HEK293 (cell line): ENCODE measurements around the gene CASD1.

Source experiments
- CTCF ChIA-PET: fragments of 350-600 bp; formaldehyde crosslinking; extraction: SDS; loops from one replicate; lab custom pipeline; 2021; ENCODE audit warnings: antibody characterized with exemption; lab: Yijun Ruan, JAX
- POLR2A ChIA-PET: fragments of 300-600 bp; formaldehyde crosslinking; extraction: SDS; loops from one replicate; lab custom pipeline; 2020; ENCODE audit warnings: antibody characterized with exemption, inconsistent platforms; lab: Yijun Ruan, JAX
- H3K27ac ChIP-seq: fragments of 200-500 bp; sonication (Bioruptor generic); 2 replicates; pipeline ENCODE4 v1.5.1; 2014; ENCODE audit warnings: low read depth, low read length, control low read depth, inconsistent platforms; ENCODE audit errors: extremely low read depth
- H3K36me3 ChIP-seq, 2 experiments: fragments of 200-500 bp in 1 of 2; sonication (Bioruptor generic) in 1 of 2; 1 replicate in 1 of 2; 2 replicates in 1 of 2; pipeline ENCODE4 v1.5.1; 2014 to 2017; ENCODE audit warnings: inconsistent platforms in 2 of 2, low read length in 2 of 2; ENCODE audit not compliant: control insufficient read depth in 2 of 2, insufficient read depth in 1 of 2
- H3K4me1 ChIP-seq: fragments of 200-500 bp; sonication (Bioruptor generic); 2 replicates; pipeline ENCODE4 v1.5.1; 2014; ENCODE audit warnings: mild to moderate bottlenecking, low read length, inconsistent platforms; ENCODE audit not compliant: control insufficient read depth, insufficient read depth
- H3K4me3 ChIP-seq: 2 replicates; pipeline ENCODE4 v1.5.1; 2011; ENCODE audit warnings: low read depth, mild to moderate bottlenecking, control low read depth, low read length, moderate library complexity
- H3K9me3 ChIP-seq: fragments of 200-500 bp; sonication (Bioruptor generic); 2 replicates; pipeline ENCODE4 v1.5.1; 2014; ENCODE audit warnings: low read depth, low read length, inconsistent platforms; ENCODE audit not compliant: control insufficient read depth, insufficient read depth
- ELK4 ChIP-seq: IDR thresholded peaks from 2 replicates; pipeline ENCODE4 v1.6.1; 2011; ENCODE audit warnings: mild to moderate bottlenecking, low read depth, low read length, borderline replicate concordance
- KLF10 ChIP-seq: fragments of 450-650 bp; IDR thresholded peaks from 2 replicates; pipeline ENCODE4 v1.5.1; 2018; ENCODE audit warnings: missing biosample characterization, mild to moderate bottlenecking, missing genetic modification characterization
- PATZ1 ChIP-seq: fragments of 450-650 bp; formaldehyde crosslinking; IDR thresholded peaks from 2 replicates; pipeline ENCODE4 v1.5.1; 2016; ENCODE audit warnings: missing biosample characterization, missing genetic modification characterization
- REPIN1 ChIP-seq: fragments of 450-650 bp; formaldehyde crosslinking; IDR thresholded peaks from 2 replicates; pipeline ENCODE4 v1.5.1; 2017; ENCODE audit warnings: missing biosample characterization, missing genetic modification characterization, low read depth
- TSHZ1 ChIP-seq: fragments of 450-650 bp; formaldehyde crosslinking; IDR thresholded peaks from 2 replicates; pipeline ENCODE4 v1.5.1; 2016; ENCODE audit warnings: missing biosample characterization, missing genetic modification characterization, borderline replicate concordance
- ZBTB10 ChIP-seq: fragments of 450-650 bp; formaldehyde crosslinking; IDR thresholded peaks from 2 replicates; pipeline ENCODE4 v1.5.1; 2016; ENCODE audit warnings: missing biosample characterization, missing genetic modification characterization
- ZFP37 ChIP-seq: fragments of 450-650 bp; formaldehyde crosslinking; IDR thresholded peaks from 2 replicates; pipeline ENCODE4 v1.5.1; 2016; ENCODE audit warnings: missing biosample characterization, missing genetic modification characterization
- ZNF169 ChIP-seq: fragments of 450-650 bp; formaldehyde crosslinking; IDR thresholded peaks from 2 replicates; pipeline ENCODE4 v1.5.1; 2016; ENCODE audit warnings: missing biosample characterization, missing genetic modification characterization
- ZNF266 ChIP-seq: fragments of 450-650 bp; formaldehyde crosslinking; IDR thresholded peaks from 2 replicates; pipeline ENCODE4 v1.5.1; 2016; ENCODE audit warnings: missing biosample characterization, missing genetic modification characterization, low read depth
- ZNF404 ChIP-seq: fragments of 450-650 bp; formaldehyde crosslinking; IDR thresholded peaks from 2 replicates; pipeline ENCODE4 v1.5.1; 2017; ENCODE audit warnings: missing biosample characterization, missing genetic modification characterization
- ZNF48 ChIP-seq: fragments of 450-650 bp; formaldehyde crosslinking; IDR thresholded peaks from 2 replicates; pipeline ENCODE4 v1.5.1; 2016; ENCODE audit warnings: missing biosample characterization, missing genetic modification characterization
- ZNF530 ChIP-seq: fragments of 450-650 bp; formaldehyde crosslinking; IDR thresholded peaks from 2 replicates; pipeline ENCODE4 v1.5.1; 2016; ENCODE audit warnings: low read depth, missing biosample characterization, missing genetic modification characterization
- ZNF629 ChIP-seq: fragments of 450-650 bp; formaldehyde crosslinking; IDR thresholded peaks from 2 replicates; pipeline ENCODE4 v1.5.1; 2017; ENCODE audit warnings: missing biosample characterization, missing genetic modification characterization
- ZNF704 ChIP-seq: fragments of 450-650 bp; formaldehyde crosslinking; IDR thresholded peaks from 2 replicates; pipeline ENCODE4 v1.5.1; 2016; ENCODE audit warnings: missing biosample characterization, missing genetic modification characterization

CASD1 gene

GRCh38 chr7:94571816-94572215 lies 62.2 kb downstream of the CASD1 start (continued):
- no peak for TF ChIP-seq PATZ1 (tag by site-specific recombination)

- H3K4me3 ChIP-seq: no peak overlapping the region
- CTCF ChIA-PET: interaction anchor here (0.6 kb wide), 1 partner anchor 938 kb away, joined by 4 read pairs; no protein-coding TSS in a partner anchor
- no peaks in the 10 kb centered on the region for H3K4me1 ChIP-seq
- H3K27ac ChIP-seq: no peak overlapping the region
- no peak for TF ChIP-seq ZNF530 (tag by site-specific recombination)
- H3K36me3 ChIP-seq: no peaks in the 10 kb centered on the region
- POLR2A ChIA-PET: no interaction called here
- no peaks in the 10 kb centered on the region for H3K9me3 ChIP-seq
Observed at GRCh38 chr7:94575646-94576045, 66.0 kb downstream of the CASD1 start.

GRCh38 chr7:94576316-94576715 lies 66.7 kb downstream of the CASD1 start:
- CTCF ChIA-PET: no interaction called here
- POLR2A ChIA-PET: no interaction called here
- TF ChIP-seq ZFP37 (tag by site-specific recombination): no peak
- TF ChIP-seq REPIN1 (tag by site-specific recombination): no peak
- TF ChIP-seq ZNF704 (tag by site-specific recombination): no peak
- TF ChIP-seq TSHZ1: no peak
- TF ChIP-seq KLF10 (tag by site-specific recombination): no peak
- no peak for TF ChIP-seq ZBTB10 (tag by site-specific recombination)
- TF ChIP-seq ZNF266 (tag by site-specific recombination): no peak
- TF ChIP-seq ELK4: no peak
- TF ChIP-seq ZNF48: no peak
- TF ChIP-seq ZNF404 (tag by site-specific recombination): no peak
- no peak for TF ChIP-seq ZNF169 (tag by site-specific recombination)
- no peak for TF ChIP-seq ZNF629
- Histone ChIP-seq H3K4me3 (no peak overlapping the region), H3K27ac (no peak overlapping the region), H3K4me1 (no peaks in the 10 kb centered on the region), H3K36me3 (no peaks in the 10 kb centered on the region), H3K9me3 (no peaks in the 10 kb centered on the region)
